ENCODE data around the gene CHRND. TPM values are rescaled to one million over a fixed set of nuclear protein-coding genes. Genes with fewer than 3 reads are reported as not detected.
"Not testable (repeated sequence)": the region's sequence is repeated elsewhere in the genome, so short reads cannot be mapped to it uniquely, and the experiment has no call there.

The CHRND gene
- total RNA-seq, 1 donor from 2014 or later, result not detected

GRCh38 chr2:232550354-232551249 is 24.6 kb downstream of the CHRND start, which contains the start of the genes EIF4E2 and TIGD1:
Gene EIF4E2 (plus strand): TSS chr2:232550689. CDS start chr2:232550725, 36 bp downstream.
Gene TIGD1 (minus strand): TSS chr2:232550557. CDS start chr2:232549882, 675 bp downstream.
- peak; percentile 98 for ATAC-seq
- intact Hi-C loops (cut with DNase I), result no loop called here
- DNase-seq (ENCODE audit: missing footprints), result peak; percentile 97

DNA sequence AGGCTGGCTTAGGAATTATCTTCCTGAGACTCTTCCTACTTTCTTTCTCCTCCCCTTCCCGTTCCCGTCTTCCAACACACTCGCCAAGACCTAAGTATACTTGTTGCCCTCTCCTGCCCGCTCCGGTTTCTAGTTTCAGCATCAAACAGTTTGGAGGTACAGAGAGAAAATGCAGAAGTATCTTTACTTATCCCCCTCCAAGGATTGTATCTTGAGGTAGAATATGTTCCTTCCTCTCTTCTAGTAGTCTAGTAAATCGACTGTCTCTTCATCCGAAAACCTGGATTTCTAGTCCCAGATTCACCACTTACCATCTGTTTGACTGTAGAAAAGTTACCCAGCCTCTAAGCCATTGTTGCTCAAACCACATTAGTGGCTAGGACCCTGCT is 25.3 kb downstream of the CHRND start:
- ATAC-seq (no peak), DNase-seq (ENCODE audit: missing footprints) (no peak)
- intact Hi-C loops (cut with DNase I), result no loop called here

DNA sequence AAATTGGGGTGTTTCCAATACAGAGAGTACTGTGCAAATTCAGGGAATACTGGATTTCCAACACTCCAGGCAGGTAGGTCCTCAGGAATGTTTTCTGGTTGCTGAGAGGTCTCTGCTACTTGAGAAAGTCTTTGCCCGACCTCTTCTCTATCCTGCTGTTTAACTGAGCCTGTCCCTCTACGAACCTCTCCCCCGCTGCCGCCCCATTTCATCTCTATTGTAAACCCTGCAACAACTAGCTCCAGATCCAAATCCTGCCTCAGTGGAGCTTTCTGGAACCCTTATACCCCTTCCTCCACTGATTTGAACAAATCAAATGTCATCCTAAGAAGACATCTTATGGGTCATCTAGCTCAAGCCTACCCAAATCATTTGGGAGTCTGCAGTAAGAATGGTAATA is 25.8 kb downstream of the CHRND start:
- DNase-seq (ENCODE audit: missing footprints) (no peak), ATAC-seq (no peak)
- intact Hi-C loops (cut with DNase I), result no loop called here

DNA sequence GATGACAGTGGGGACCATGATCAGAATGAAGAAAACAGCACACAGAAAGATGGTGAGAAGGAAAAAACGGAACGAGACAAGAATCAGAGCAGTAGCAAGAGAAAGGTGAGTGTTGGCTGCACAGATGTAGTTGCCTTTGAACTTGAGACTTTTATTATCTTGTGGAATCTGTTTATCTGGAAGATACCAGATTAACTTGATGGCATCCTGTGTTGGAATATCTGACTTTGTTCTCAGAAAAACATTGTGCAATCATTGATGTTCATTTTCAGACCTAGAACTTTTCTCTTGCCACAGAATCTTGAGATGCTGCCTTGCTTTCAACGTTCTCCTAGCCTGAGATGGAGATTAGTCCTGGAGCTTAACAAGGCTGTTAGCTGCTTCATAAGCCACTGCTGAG is 30.5 kb downstream of the CHRND start:
- no peak for DNase-seq (ENCODE audit: missing footprints)
- intact Hi-C loops (cut with DNase I), result no loop called here
- no peak for ATAC-seq

DNA sequence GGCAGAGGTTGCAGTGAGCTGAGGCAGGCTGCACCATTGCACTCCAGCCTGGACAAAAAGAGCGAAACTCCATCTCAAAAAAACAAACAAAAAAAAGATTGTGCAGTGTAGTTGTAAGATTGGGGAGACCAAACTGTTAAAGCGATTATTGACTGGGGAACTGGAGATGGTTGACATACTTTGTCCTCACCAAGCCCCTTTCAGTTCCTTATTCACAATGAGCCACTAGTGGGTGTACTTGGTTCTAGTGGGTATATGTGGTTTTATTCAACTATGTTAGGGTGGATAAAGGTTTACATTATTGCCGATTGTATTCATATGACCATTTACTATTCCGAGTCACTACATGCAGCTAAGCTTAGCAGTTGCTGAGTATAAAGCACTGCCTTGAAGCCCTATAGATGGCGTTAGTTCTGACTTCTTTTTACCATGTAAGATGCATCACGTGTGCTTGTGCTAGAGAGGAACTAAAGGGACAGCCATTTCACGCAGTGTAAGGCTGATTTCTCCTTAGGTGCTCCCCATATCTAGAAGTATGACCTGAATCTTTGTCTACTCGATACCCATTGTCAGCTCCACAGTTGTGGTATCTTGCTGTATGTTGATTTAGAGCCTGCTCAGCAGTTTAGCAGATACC is 36.7 kb downstream of the CHRND start:
- ATAC-seq, result no peak
- DNase-seq (ENCODE audit: missing footprints), result no peak
- intact Hi-C loops (cut with DNase I), result no loop called here

DNA sequence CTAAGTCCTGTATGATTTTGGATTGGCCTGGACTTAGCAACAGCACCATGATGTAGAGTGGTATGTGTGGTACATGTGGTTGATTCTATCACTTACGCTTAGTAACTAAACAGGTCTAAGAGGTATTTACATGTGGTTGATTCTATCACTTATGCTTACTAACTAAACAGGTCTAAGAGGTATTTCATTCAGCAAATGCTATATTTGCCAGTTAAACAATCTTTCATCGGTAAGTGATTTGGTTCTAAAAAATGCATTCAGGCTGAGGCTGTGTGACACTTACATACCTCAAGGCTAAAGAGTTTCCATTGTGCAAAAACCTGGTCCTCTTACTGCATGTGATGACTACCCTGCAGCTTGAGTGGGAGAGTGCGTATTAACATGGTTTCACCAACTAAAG is 37.6 kb downstream of the CHRND start:
- DNase-seq (ENCODE audit: missing footprints) (no peak), ATAC-seq (no peak)
- intact Hi-C loops (cut with DNase I), result no loop called here

DNA sequence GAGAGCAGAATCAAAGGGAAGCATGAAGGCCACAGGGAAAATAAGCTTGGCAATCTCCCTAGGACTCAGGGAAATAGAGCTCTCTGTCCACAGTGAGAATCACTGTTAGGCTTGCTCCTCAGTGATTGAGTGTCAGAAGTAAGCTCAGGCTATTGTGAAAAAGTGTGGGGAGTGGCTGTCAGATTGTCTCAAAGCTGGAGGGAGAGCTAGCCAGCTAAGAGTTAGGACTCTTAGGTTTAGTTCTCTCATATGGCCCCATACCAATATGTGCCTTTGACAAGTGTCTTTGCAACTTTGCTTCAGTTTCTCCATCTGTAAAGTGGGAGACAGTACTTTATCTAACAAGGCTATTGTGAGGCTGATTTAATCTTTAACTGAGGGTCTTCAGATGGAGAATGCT is 41.8 kb downstream of the CHRND start:
- no peak for ATAC-seq
- DNase-seq (ENCODE audit: missing footprints), result no peak
- intact Hi-C loops (cut with DNase I), result no loop called here

- DNase-seq (ENCODE audit: missing footprints), result no peak
- intact Hi-C loops (cut with DNase I), result no loop called here
These were observed 42.2 kb downstream of the CHRND start for GRCh38 chr2:232568161-232568560.

DNA sequence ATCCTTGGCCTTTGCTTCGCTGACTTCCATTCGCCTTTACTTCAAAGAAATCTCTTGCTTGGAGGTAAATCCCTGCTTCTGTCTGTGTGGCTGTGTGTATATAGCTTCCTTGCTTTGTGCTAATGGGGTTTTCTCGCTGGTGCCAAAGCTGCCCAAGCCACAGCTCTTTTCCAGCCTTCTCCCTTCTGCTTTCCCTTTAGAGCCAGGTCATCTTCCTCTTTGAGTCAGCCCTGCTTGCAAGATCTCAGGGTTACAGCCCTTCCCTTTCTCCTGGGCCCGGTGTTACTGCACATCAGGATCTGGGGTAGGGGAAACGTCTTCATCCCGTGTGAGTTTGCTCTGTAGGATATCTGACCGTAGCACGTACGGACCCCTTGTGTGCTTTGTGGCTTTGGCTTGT is 43.6 kb downstream of the CHRND start:
- no peak for DNase-seq (ENCODE audit: missing footprints)
- intact Hi-C loops (cut with DNase I), result no loop called here
- no peak for ATAC-seq

More at GRCh38 chr2:232568161-232568560, 42.2 kb downstream of the CHRND start:
- peak; percentile 62 for ATAC-seq

DNA sequence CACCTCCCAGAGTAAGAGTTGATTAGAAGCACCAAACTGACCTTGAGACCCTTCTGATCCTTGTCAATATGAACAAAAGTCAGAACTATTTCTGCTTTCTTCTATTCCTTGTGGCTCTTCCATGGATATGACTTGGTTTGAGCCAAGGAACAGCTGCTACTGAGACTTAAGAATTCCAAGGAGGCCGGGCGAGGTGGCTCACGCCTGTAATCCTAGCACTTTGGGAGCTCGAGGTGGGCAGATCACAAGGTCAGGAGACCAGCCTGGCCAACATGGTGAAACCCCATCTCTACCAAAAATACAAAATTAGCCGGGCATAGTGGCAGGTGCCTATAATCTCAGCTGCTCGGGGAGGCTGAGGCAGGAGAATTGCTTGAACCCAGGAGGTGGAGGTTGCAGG is 44.5 kb downstream of the CHRND start:
- intact Hi-C loops (cut with DNase I); ATAC-seq; DNase-seq (ENCODE audit: missing footprints): not testable (repeated sequence)

- intact Hi-C loops (cut with DNase I), result no loop called here
- DNase-seq (ENCODE audit: missing footprints), result no peak
- ATAC-seq, result no peak
These were observed 45.1 kb downstream of the CHRND start for GRCh38 chr2:232571026-232571474.

DNA sequence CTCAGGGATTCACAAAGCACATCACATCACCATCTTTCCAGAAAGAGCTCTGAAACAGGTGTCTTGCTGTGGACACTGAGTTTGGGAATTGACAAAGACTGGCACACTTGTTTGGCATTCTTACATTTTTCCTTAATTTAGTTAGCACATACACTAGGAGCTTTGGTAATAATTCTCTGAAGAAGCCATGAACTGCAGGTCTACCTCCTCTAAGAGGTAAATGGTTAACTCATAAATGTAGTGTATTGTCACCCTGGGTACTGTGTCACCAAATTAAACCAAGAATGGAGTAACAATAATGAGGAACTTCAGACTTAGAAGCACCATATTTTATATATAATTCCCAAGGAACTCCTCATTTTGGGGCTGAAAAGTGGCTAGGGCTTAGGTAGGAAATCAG is 47.1 kb downstream of the CHRND start:
- no peak for ATAC-seq

GRCh38 chr2:232573771-232574435 is 47.9 kb downstream of the CHRND start:
- ATAC-seq (no peak), DNase-seq (ENCODE audit: missing footprints) (no peak)
- intact Hi-C loops (cut with DNase I), result no loop called here

More for the DNA sequence above, 47.1 kb downstream of the CHRND start:
- intact Hi-C loops (cut with DNase I), result no loop called here
- DNase-seq (ENCODE audit: missing footprints), result no peak

- no peak for ATAC-seq
- intact Hi-C loops (cut with DNase I), result no loop called here
- no peak for DNase-seq (ENCODE audit: missing footprints)
These were observed 48.9 kb downstream of the CHRND start for GRCh38 chr2:232574674-232575403.

DNA sequence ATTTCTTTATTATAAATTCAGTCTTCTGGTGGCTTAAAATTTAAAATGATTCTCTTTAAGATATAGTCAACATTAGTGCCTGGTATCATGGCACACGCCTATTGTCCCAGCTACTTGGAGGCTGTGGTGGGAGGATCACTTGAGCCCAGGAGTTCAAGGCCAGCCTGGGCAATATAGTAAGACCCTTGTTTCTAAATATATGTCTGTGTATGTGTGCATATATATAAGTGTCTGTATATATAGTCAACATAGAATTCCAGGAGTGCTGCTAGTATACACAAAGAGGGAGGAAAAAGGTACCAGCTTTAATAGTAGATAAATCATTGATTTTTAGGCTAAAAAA is 49.4 kb downstream of the CHRND start:
- no peak for ATAC-seq
- intact Hi-C loops (cut with DNase I), result no loop called here
- DNase-seq (ENCODE audit: missing footprints), result no peak

DNA sequence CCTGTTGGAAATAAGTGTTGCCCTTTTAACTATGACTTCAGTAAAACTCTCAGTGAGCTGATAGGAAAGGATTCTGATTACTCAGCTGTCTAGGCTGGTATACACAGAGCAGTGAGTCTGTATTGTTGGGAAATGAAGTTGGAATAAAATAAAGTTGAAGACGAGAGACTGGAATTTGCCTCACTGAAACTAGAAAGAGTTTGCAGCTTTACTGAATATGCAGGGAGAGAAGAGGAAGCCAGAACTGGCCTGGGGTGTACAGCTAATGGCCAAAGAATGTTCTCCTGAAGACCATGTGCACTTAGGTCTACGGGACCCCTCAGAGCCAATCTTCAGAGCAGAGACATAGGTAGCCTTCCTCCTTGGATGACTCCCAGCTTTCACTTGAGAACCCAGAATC is 51.0 kb downstream of the CHRND start:
- DNase-seq (ENCODE audit: missing footprints) (no peak), ATAC-seq (no peak)
- intact Hi-C loops (cut with DNase I), result no loop called here

DNA sequence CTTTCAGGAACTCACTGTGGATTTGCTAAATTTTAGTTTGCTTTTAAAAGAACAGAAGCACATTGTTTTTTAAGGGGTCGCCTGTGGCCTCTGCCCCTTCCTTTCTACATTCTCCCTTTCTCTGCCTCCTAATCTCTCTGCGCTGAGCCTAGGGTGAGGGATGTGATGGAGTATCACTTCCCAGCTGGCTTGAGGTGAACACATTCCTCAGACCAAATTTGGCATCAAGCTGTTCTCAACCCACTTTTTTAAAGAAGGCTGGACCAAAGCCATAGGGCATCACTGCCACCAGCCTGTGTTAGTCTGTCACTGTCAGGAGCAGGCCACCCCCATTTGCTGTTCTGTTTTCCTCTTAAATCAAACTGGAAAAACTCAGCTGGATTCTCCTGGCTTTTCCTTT is 51.9 kb downstream of the CHRND start:
- no peak for ATAC-seq

DNA sequence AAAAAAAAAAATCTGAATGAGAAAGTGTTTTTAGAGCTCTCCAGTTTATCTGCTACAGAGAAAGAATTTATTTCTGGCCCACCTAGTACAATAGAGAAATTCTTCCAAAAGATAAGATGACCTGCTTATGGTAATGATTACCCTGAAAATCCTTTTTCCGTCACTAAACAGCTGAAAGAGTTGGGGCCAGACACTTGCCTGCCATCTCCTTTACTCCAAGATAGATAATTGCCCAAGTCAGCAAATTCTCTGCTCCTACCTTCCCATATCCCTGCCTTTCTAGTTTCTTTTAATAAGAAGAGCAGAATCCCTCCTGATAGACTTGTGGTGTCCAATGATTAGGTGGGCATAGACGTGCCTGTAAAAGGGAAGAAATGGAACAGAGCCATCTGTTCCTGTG is 52.7 kb downstream of the CHRND start:
- intact Hi-C loops (cut with DNase I), result no loop called here
- DNase-seq (ENCODE audit: missing footprints), result no peak
- no peak for ATAC-seq

More for the DNA sequence above, 51.9 kb downstream of the CHRND start:
- intact Hi-C loops (cut with DNase I), result no loop called here
- DNase-seq (ENCODE audit: missing footprints), result no peak

DNA sequence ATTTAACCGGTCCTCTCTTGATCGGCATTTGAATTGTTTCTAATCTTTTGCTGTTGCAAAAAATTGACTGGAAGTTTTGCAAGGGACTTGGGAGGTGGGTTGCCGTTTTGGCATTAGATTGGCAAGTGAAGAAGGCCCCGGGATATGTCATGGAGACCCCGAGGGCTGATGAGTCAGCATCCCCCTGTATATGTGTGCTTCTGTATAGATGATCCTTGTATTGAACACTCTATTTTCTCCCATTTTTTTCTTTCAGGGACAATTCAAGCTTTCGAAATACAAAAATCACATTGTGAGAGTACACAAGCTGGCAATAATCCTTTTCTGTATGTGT is 54.7 kb downstream of the CHRND start:
- DNase-seq (ENCODE audit: missing footprints) (no peak), ATAC-seq (no peak)
- intact Hi-C loops (cut with DNase I), result no loop called here

Measured in Right ventricle myocardium inferior (tissue), 1 donor.